HG03342 (cell line): ENCODE measurements around the gene ATP2A3.

Experiments
- ATAC-seq: cut with Tn5 transposase; IDR thresholded peaks from one replicate; pipeline ENCODE4 v1.9.1; 2021; ENCODE audit warnings: mild to moderate bottlenecking, moderate library complexity; ENCODE audit not compliant: unreplicated experiment

The ATP2A3 gene

GRCh38 chr17:3929764-3930163, 34.5 kb downstream of the ATP2A3 start:
- ATAC-seq = no peak

- ATAC-seq = no peak
These were observed 35.1 kb downstream of the ATP2A3 start for GRCh38 chr17:3929181-3929580.

DNA sequence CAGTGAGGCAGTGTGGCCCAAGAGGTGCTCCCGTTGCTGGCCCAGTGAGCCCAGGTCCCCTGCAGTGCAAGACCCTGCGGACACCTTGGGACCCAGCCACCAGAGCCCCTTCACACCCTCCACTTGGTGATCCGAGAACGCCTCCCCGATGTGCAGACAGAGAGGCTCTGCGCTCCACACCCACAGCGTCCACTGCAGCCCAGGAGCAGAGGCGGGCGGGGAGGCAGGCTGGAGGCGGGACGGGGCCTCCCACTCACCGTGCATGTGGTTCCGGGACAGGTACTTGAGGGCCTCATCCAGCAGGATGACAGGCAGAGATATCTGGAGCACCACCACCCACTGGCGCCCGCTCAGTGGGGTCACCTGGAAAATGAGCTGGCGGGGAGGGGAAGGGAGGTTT, 35.8 kb downstream of the ATP2A3 start:
- ATAC-seq = no peak

GRCh38 chr17:3927628-3928340, 36.5 kb downstream of the ATP2A3 start:
- no peak for ATAC-seq

- no peak for ATAC-seq
These were observed 37.2 kb downstream of the ATP2A3 start for GRCh38 chr17:3926860-3927627.

- no peak for ATAC-seq
These were observed 38.4 kb downstream of the ATP2A3 start for GRCh38 chr17:3925684-3926485.

DNA sequence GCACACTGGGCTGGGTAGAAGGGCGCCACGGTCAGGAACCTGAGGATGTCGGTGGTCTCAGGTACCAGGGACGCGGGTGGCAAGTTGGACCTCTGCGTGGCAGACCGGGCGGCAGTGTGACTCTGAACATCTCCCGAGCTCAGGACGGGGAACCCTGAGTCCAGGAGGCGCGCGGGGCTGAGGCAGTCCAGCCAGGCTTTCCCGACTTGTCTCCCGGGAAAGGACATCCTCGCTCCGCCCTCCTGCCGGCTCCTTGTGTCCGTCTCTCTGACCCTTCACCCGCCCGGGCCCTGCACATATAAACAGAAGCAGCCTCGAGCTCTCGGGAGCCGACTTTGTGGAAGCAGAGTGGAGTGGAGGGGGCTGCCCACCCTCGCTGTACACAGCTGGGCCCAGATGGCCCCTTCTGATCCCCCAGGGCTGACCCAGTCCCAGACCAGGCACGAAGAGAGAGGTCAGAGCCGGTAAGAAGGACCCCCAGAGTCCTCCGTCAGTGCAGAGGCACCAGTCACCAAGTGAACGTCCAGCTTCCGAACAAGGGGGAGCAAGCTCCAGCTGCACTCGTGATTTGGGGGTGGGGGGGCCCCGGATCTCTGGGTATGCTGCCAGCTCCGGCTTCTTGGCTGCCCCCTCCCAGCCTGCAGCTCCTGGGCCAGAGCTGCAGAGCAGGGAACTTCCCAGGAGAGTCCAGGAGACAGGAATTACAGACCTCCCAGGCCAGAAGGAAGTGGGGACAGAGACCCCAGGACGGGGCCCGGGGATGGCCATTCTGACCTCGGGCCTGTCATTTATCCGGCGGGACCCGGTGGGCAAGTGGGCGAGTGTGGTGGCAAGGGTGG, 39.5 kb downstream of the ATP2A3 start:
- no peak for ATAC-seq

DNA sequence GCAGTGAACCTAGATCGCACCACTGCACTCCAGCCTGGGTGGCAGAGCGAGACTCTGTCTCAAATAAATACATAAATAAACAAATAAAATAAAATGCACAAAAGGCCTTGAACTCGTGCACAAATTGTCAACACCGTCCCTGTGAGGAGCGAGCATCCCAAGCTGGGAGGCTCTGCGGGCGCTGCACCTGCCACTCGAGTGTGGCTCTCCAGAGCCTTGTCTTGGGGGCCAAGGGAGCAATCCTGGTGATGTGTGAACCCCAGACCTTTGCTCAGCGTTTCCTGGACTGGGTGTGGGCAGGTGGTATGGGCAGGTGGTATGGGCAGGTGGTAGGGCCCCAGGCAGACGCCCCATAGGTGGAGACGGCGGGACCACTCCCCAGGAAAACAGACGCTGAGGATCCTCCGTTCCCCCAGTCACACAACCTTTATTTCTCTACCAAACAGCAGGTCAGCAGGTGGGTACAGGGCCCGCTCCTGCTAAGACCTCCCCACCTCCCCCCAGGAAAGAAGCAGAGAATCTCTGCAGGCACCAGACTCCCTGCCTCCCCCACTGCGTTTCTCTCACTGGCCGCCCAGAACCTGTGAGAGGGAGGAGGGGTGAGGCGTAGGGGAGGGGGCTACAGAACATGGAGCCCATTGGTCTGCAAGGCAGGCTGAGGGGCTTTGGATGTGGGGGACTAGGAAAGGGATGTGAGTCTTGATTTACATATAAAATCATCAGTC, 40.6 kb downstream of the ATP2A3 start:
- ATAC-seq = no peak

DNA sequence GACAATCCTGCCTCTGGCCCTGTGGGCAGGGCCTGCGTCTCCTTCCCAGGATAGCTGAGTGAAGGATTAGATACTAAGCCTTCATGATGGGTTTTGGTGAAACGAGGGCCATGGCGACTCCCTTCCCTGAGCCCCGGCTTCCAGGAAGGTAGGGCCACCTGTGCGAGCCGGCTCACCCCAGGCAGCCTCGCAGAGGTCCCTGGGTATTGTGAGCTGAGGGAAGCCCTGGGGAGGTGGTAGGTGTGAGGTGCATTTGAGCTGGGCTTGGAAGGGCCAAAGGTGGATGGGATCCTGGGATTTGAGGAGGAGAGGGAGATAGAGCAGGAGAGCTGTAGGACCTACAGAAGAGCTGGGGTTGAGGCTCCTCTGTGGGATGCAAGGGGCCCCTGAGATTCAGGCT, 41.5 kb downstream of the ATP2A3 start:
- no peak for ATAC-seq

- no peak for ATAC-seq
These were observed 42.5 kb downstream of the ATP2A3 start for GRCh38 chr17:3921502-3922319.

- ATAC-seq = no peak
These were observed 43.2 kb downstream of the ATP2A3 start for GRCh38 chr17:3921006-3921405.

DNA sequence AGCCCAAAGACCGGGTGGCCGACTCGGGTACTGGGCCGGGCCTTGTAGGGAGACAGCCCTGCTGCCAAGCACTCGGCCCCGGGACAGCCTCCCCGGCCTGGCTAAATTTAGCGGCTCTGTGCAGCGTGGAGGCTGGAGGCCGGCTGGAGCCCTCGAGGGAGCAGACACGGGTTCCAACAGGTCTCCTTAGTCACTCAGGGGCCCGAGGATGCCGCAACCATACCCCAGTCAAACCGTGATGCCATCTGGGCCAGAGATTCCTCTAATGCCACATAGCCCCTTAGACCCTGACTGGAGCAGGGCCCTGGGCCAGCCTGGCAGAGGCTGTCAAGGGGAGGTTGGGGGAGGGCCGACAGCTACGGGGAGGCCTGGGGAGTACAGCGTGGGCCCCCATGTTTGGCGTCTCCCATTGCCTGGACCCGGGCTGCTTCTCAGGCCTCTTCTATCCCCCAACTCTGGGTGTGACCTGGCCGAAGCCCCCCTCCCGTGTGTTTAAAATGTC, 45.1 kb downstream of the ATP2A3 start:
- no peak for ATAC-seq

DNA sequence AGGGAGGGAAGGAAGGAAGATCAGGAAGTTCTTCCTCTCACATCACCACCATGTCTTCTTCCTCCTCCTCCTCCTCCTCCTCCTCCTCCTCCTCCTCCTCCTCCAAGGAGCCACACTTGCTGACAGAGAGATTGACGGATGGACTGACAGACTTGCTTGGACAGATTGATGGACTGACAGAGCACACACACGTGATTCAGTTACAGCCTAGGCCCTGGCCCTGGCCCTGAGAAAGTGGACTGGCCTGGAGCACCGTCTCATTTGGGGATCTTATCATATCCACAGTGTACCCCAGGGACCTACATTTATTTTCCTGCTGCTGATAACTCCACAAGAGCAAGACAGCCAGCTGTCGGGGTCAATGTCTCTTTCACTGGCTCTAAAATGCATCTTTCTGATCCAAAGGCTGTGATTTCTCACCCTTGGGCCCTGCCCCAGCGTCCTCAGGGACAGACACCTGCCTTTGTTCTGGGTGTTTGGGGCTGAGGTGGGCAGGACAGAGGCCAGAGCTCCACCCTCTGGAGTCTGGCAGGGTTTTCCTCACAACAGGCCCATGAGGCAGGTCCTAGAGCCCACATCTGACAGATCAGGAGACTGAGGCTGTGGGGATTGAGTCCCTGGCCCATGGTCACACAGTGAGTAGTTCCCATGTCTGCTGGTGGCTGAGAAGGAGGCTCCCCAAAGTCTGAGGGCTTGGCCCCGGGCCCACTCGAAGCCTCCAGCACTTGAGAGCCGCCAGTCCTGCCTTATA, 45.7 kb downstream of the ATP2A3 start:
- no peak for ATAC-seq

- no peak for ATAC-seq
These were observed 46.8 kb downstream of the ATP2A3 start for GRCh38 chr17:3917391-3917931.

- no peak for ATAC-seq
These were observed 47.4 kb downstream of the ATP2A3 start for GRCh38 chr17:3916825-3917224.

DNA sequence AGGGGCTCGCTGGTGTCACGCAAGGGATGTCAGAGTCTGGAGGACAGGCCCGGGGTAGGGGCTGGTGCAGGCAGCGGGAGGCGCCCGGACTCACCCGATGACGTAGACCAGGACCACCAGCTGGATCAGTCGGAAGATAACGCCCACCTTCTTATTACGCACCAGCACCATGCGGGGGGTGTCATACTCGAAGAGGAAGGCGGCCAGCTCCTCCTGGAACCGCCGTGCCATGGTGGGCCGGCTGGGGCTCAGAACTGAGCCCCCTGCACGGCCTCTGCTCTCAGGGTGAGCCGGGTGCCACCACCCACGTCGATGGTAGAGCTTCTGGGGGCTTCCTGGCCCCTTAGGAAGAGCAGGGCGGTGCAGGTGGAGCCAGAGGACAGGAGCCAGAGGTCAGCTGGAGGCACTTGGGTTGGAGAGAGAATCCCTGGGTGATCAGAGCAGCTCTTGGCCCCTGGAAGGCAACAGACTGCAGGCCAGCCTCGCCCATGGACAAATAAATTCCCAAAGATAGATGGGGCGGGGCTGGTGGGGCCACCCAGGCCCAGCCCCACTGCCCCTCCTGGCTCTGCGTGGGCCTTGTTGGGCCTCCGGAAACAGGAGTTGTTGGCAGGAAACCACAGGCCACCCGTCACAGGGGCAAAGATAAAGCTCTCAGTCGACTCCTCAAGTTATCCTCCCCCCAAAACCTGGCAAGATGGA, 48.1 kb downstream of the ATP2A3 start, which contains the start of gene P2RX1:
TSS of gene P2RX1 (minus strand) at position 471 of the 702 bp plus-strand sequence. CDS start at position 231, 240 bp downstream.
- no peak for ATAC-seq

DNA sequence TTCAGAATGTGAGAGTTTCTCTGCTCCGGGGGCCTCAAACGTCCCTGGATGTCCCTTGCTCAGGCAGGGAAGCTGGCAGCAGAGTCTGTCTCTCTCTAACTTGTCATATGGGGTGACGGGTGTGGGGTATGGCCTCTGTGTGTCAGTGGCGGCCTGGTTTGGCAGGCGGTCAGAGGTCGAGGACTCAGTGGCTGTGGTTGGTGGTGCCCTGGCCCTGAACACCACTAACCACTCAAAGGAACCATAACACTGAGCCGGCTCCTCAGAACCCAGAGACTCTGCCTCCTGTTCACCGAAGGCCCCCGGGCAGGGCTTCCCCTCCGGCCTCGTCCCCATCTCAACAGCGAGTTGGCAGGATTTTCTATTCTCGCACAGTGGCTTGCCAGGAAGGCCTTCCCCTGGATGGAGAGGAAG, 48.6 kb downstream of the ATP2A3 start:
- no peak for ATAC-seq
